Gastrocnemius medialis (tissue), 4 donors: ENCODE data around the gene TUB. TPM values are rescaled to one million over a fixed set of nuclear protein-coding genes. Genes with fewer than 3 reads are reported as not detected.

ENCODE experiments used
- ATAC-seq, 2 donors: fragments of 150-250 bp; one replicate each; pipeline ENCODE4 v1.9.1; 2016
- DNase-seq, 2 donors: peaks; one replicate each; pipeline ENCODE4 v3.0.0-alpha.2; 2019
- H3K27ac ChIP-seq, 4 donors: fragments of 200-600 bp; sonication (generic); 1 replicate in 1 of 4; 2 replicates in 3 of 4; pipeline ENCODE4 v1.5.1; 2016 to 2018; ENCODE audit warnings: mild to moderate bottlenecking in 2 of 4, moderate library complexity in 1 of 4
- H3K27me3 ChIP-seq, 3 donors: fragments of 200-600 bp; sonication (generic) in 2 of 3; 1 replicate in 1 of 3; 2 replicates in 2 of 3; pipeline versions ENCODE4 v1.5.1 to v1.6.0; 2016 to 2019; ENCODE audit warnings: mild to moderate bottlenecking in 1 of 3, moderate library complexity in 1 of 3
- H3K36me3 ChIP-seq, 2 donors: fragments of 200-600 bp; sonication (generic) in 1 of 2; one replicate each; pipeline ENCODE4 v1.5.1; 2017 to 2018
- H3K4me1 ChIP-seq, 2 donors: fragments of 200-600 bp; sonication (generic) in 1 of 2; one replicate each; pipeline ENCODE4 v1.5.1; 2016 to 2017; ENCODE audit warnings: mild to moderate bottlenecking in 2 of 2
- H3K4me3 ChIP-seq, 4 donors: fragments of 200-600 bp; sonication (generic) in 3 of 4; 1 replicate in 1 of 4; 2 replicates in 3 of 4; pipeline ENCODE4 v1.5.1; 2016 to 2019; ENCODE audit warnings: mild to moderate bottlenecking in 2 of 4
- H3K9me3 ChIP-seq, 3 donors: fragments of 200-600 bp; sonication (generic) in 2 of 3; 1 replicate in 1 of 3; 2 replicates in 2 of 3; pipeline ENCODE4 v1.5.1; 2016 to 2019
- POLR2A ChIP-seq, 2 donors: fragments of 450-650 bp; IDR thresholded peaks; one replicate each; pipeline ENCODE4 v1.6.1; 2017; ENCODE audit warnings: antibody characterized with exemption in 2 of 2, mild to moderate bottlenecking in 2 of 2, moderate library complexity in 2 of 2
- in situ Hi-C, 4 donors: fragments of 200-750 bp; cut with MboI; loops; one replicate each; pipeline versions ENCODE4 v1.15.0 to v1.8.0; 2017; ENCODE audit warnings: low sequenced_read_pairs in 4 of 4
- intact Hi-C: fragments of 100-400 bp; cut with DNase I; formaldehyde crosslinking; loops from one replicate; pipeline ENCODE4 v1.15.1; 2023; ENCODE audit warnings: low total_unique reads
- total RNA-seq, 4 donors: library from RNA; depleted of rRNA; stranded (reverse); fragments of >200 nt; gene quantifications; one replicate each; pipeline versions ENCODE4 v1.1.0 to v1.2.3, GENCODE V29; 2016
- TF ChIP-seq, protein P1 (sequence below), 5 experiments: fragments of 450-650 bp in 3 of 5; fragments of 200-600 bp in 2 of 5; sonication (generic) in 2 of 5; IDR thresholded peaks in 4 of 5; conservative IDR thresholded peaks in 1 of 5; 1 replicate in 4 of 5; 2 replicates in 1 of 5; pipeline ENCODE4 v1.5.1; 2016 to 2019; ENCODE audit warnings: antibody characterized with exemption in 5 of 5, mild to moderate bottlenecking in 3 of 5, moderate library complexity in 3 of 5

Gene TUB
- total RNA-seq, 4 donors from 2014 or later, result 0.71 to 1.2 (median 1.1) TPM

- intact Hi-C loops, result loop anchor here (5.0 to 10.0 kb wide), 2 partner anchors 195 to 993 kb away; no protein-coding TSS in a partner anchor
- Histone ChIP-seq H3K27ac (no peak overlapping the region), H3K4me1 (no peaks in the 10 kb centered on the region), H3K36me3 (no peaks in the 10 kb centered on the region), H3K4me3 (no peak overlapping the region), H3K27me3 (no peaks in the 10 kb centered on the region), H3K9me3 (no peaks in the 10 kb centered on the region)
- no peak for ATAC-seq
- in situ Hi-C loops, result loop anchor here in 3 of 4 donors (10.0 kb wide), 2 partner anchors 55 to 85 kb away; no protein-coding TSS in a partner anchor
- DNase-seq, result no peak
- no peak for TF ChIP-seq POLR2A (IDR thresholded peaks at IDR 0.05)
- TF ChIP-seq, protein P1, sequence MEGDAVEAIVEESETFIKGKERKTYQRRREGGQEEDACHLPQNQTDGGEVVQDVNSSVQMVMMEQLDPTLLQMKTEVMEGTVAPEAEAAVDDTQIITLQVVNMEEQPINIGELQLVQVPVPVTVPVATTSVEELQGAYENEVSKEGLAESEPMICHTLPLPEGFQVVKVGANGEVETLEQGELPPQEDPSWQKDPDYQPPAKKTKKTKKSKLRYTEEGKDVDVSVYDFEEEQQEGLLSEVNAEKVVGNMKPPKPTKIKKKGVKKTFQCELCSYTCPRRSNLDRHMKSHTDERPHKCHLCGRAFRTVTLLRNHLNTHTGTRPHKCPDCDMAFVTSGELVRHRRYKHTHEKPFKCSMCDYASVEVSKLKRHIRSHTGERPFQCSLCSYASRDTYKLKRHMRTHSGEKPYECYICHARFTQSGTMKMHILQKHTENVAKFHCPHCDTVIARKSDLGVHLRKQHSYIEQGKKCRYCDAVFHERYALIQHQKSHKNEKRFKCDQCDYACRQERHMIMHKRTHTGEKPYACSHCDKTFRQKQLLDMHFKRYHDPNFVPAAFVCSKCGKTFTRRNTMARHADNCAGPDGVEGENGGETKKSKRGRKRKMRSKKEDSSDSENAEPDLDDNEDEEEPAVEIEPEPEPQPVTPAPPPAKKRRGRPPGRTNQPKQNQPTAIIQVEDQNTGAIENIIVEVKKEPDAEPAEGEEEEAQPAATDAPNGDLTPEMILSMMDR (IDR thresholded peaks at IDR 0.05 in 4 of 5, conservative IDR thresholded peaks at IDR 0.05 in 1 of 5), result no peak
These were observed 8.9 kb downstream of the TUB start for GRCh38 chr11:8089791-8090510.

- no peak for DNase-seq
- H3K36me3 ChIP-seq, result no peaks in the 10 kb centered on the region
These were observed 9.7 kb downstream of the TUB start for GRCh38 chr11:8090756-8091155.

GRCh38 chr11:8091721-8092120 is 10.7 kb downstream of the TUB start:
- no peak overlapping the region for H3K4me3 ChIP-seq
- DNase-seq, result no peak
- H3K27ac ChIP-seq, result no peak overlapping the region
- in situ Hi-C loops, result loop anchor here in 3 of 4 donors (10.0 kb wide), 2 partner anchors 57 to 87 kb away; no protein-coding TSS in a partner anchor
- intact Hi-C loops, result loop anchor here (5.0 to 10.0 kb wide), 2 partner anchors 197 to 994 kb away; no protein-coding TSS in a partner anchor
- no peaks in the 10 kb centered on the region for H3K9me3 ChIP-seq
- no peak for ATAC-seq
- no peaks in the 10 kb centered on the region for H3K4me1 ChIP-seq
- TF ChIP-seq POLR2A (IDR thresholded peaks at IDR 0.05), result no peak
- TF ChIP-seq, protein P1 (IDR thresholded peaks at IDR 0.05 in 4 of 5, conservative IDR thresholded peaks at IDR 0.05 in 1 of 5), result no peak
- H3K27me3 ChIP-seq, result no peaks in the 10 kb centered on the region
- H3K36me3 ChIP-seq, result no peaks in the 10 kb centered on the region

More at GRCh38 chr11:8090756-8091155, 9.7 kb downstream of the TUB start:
- intact Hi-C loops (loop anchor here (5.0 to 10.0 kb wide), 2 partner anchors 196 to 993 kb away; no protein-coding TSS in a partner anchor), in situ Hi-C loops (loop anchor here in 3 of 4 donors (10.0 kb wide), 2 partner anchors 56 to 86 kb away; no protein-coding TSS in a partner anchor)
- TF ChIP-seq POLR2A (IDR thresholded peaks at IDR 0.05), result no peak
- TF ChIP-seq, protein P1 (IDR thresholded peaks at IDR 0.05 in 4 of 5, conservative IDR thresholded peaks at IDR 0.05 in 1 of 5), result peak in 3 of 5 experiments; percentile 34 to 47 (median 38)
- H3K9me3 ChIP-seq, result no peaks in the 10 kb centered on the region
- H3K4me1 ChIP-seq, result no peaks in the 10 kb centered on the region
- ATAC-seq, result no peak
- no peaks in the 10 kb centered on the region for H3K27me3 ChIP-seq
- no peak overlapping the region for H3K4me3 ChIP-seq
- no peak overlapping the region for H3K27ac ChIP-seq

DNA sequence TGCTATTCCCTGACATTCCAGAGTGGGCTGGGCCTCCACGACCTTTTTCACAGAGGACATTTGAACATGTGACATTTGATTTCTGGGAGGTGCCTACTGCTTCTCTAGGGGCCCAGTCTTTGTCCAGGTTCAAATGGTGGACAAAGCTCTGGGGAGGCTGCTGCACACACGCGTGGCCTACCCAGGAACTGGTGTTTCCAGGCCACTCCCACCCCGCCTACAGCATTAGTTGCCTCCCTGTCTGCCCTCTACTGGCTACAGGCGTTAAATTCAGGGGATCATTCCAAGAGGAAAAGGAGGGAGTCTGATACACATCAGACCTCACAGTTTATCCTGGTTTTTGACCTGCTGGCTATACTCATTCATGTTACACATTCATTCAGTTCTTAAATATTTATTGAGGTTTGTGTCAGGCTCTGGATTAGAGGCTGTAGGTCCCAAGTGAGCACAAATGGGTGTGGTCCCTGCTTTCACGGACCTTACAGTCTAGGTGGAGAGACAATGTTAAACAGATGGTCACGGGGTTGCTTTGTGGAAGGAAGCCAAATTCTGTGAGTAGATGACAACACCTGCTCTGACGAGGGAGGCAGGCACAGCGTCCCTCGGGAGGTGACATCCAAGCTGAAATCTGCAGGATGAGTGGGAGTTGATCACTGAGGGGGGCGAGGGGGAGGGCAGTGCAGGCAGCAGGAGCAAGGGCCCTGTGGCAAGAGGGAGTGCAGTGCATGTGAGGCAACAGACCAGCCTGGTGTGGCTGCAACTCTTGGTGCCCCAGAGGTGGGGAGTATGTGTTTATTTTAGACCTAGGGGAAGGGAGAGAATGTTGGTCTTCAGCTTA is 11.8 kb downstream of the TUB start:
- no peaks in the 10 kb centered on the region for H3K27me3 ChIP-seq
- intact Hi-C loops, result loop anchor here (5.0 to 10.0 kb wide), 2 partner anchors 198 to 996 kb away; no protein-coding TSS in a partner anchor
- peak; percentile 29 to 40 for ATAC-seq
- in situ Hi-C loops, result loop anchor here in 3 of 4 donors (10.0 kb wide), 2 partner anchors 58 to 88 kb away; no protein-coding TSS in a partner anchor
- H3K27ac ChIP-seq, result no peak overlapping the region
- H3K4me1 ChIP-seq, result no peaks in the 10 kb centered on the region
- H3K4me3 ChIP-seq, result no peak overlapping the region
- H3K9me3 ChIP-seq, result no peaks in the 10 kb centered on the region
- TF ChIP-seq POLR2A (IDR thresholded peaks at IDR 0.05), result no peak
- TF ChIP-seq, protein P1 (IDR thresholded peaks at IDR 0.05 in 4 of 5, conservative IDR thresholded peaks at IDR 0.05 in 1 of 5), result peak in 4 of 5 experiments; percentile 12 to 49 (median 34)
- DNase-seq, result no peak
- H3K36me3 ChIP-seq, result no peaks in the 10 kb centered on the region
